ENCODE measurements around the gene GSTM1.

The GSTM1 gene

DNA sequence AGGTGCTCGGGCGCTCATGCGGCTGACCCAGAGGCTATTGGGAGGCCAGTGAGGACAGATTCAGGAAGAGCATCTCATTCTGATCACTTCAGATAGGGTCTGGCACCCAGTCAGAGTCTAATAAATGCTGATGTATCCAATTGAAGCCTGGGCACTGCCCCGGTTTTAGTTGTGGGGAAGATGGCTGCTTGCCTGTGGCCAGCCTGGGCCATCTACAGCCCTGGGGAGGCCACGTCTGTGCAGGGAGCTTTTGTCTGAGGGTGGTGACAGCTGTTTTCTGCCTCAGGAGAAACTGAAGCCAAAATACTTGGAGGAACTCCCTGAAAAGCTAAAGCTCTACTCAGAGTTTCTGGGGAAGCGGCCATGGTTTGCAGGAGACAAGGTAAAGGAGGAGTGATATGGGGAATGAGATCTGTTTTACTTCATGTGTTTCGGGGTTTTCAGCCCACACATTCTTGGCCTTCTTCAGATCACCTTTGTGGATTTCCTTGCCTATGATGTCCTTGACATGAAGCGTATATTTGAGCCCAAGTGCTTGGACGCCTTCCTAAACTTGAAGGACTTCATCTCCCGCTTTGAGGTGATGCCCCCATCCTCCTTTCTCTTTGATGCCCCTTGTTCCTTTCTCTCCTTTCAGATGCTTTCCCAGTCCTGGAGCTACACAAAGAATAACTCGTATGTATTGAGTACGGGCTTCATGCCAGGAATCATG, 27.2 kb downstream of the GSTM1 start:
- TF ChIP-seq, protein P1, sequence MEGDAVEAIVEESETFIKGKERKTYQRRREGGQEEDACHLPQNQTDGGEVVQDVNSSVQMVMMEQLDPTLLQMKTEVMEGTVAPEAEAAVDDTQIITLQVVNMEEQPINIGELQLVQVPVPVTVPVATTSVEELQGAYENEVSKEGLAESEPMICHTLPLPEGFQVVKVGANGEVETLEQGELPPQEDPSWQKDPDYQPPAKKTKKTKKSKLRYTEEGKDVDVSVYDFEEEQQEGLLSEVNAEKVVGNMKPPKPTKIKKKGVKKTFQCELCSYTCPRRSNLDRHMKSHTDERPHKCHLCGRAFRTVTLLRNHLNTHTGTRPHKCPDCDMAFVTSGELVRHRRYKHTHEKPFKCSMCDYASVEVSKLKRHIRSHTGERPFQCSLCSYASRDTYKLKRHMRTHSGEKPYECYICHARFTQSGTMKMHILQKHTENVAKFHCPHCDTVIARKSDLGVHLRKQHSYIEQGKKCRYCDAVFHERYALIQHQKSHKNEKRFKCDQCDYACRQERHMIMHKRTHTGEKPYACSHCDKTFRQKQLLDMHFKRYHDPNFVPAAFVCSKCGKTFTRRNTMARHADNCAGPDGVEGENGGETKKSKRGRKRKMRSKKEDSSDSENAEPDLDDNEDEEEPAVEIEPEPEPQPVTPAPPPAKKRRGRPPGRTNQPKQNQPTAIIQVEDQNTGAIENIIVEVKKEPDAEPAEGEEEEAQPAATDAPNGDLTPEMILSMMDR (conservative IDR thresholded peaks at IDR 0.05; ENCODE audit: low read length), result no peak
- no peak overlapping the region for H3K4me3 ChIP-seq (ENCODE audit: low read length)
- DNase-seq (ENCODE audit: low read depth), result no peak

DNA sequence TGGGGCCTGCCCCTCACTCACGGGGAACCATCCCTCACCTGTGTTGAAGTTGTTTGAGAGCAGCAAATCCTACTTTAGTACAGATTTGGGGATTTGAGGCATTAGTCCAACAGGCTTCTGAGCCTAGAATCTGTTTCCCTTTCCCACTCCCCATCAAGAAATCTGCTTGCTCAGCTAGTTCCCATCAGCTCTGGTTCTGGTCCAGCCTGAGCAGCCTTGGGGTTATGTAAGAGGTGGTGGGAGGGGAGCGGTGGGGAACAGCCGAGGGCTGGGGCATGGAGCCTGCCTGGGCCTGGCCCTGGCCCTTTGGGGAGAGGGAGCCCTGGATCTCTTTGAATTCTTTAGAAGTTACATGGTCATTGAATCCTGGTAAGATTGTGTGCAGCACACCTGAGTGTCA, 28.5 kb downstream of the GSTM1 start:
- DNase-seq (ENCODE audit: low read depth), result no peak
- H3K4me3 ChIP-seq (ENCODE audit: low read length), result no peak overlapping the region
- TF ChIP-seq, protein P1 (conservative IDR thresholded peaks at IDR 0.05; ENCODE audit: low read length), result no peak

DNA sequence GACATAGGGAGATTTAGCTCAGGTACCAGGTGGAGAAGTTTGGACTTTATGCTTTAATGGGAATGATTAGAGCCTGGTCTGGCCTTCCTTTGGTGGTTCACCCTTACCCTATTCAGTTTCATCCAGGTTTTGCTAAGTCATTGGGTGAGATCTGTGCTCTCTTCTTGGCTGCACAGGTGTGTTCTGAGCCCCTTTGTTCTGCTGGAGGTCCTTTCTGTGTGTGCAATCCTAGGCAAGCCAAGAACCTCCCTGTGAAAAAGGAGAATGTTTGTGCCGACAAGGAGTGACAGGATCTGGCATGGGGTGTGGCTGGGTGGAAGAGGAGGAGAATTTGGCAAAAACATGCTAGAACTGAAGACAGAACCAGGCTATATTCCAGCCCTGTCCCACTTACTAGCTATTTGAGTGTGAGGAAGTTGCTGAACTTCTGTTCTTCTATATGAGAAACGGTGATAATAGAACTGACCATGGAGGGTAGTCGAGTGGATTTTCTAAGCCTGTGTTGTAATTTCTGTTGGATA, 29.0 kb downstream of the GSTM1 start:
- TF ChIP-seq, protein P1 (conservative IDR thresholded peaks at IDR 0.05; ENCODE audit: low read length), result no peak
- H3K4me3 ChIP-seq (ENCODE audit: low read length), result no peak overlapping the region
- DNase-seq (ENCODE audit: low read depth), result no peak

DNA sequence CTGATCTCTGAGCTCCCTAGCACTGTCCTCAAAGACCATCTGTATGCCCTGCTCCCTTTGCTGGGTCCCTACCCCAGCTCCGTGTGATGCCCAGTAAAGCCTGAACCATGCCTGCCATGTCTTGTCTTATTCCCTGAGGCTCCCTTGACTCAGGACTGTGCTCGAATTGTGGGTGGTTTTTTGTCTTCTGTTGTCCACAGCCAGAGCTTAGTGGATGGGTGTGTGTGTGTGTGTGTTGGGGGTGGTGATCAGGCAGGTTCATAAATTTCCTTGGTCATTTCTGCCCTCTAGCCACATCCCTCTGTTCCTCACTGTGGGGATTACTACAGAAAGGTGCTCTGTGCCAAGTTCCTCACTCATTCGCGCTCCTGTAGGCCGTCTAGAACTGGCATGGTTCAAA, 30.1 kb downstream of the GSTM1 start:
- TF ChIP-seq, protein P1 (conservative IDR thresholded peaks at IDR 0.05; ENCODE audit: low read length), result no peak
- no peak overlapping the region for H3K4me3 ChIP-seq (ENCODE audit: low read length)
- DNase-seq (ENCODE audit: low read depth), result no peak

DNA sequence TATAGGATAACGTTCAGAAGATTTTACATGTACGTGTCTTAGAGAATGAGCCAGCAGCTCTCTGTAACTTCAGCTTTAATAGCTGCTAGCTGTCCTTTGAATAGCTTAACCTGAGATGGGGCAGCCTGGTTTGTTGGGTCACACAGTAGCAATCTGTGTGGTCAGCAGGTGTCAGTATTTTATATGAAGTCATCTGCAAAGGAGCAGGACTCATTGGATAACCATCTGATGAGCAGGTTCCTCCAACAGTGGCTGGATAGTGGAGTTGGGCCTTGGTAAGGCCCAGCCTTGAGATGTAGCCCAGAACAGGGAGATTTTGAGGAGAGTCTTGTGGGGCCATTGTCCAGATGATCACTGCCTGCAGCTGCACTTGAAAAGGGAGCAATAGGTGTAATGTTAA, 30.9 kb downstream of the GSTM1 start:
- H3K4me3 ChIP-seq (ENCODE audit: low read length), result no peak overlapping the region
- DNase-seq (ENCODE audit: low read depth), result no peak
- TF ChIP-seq, protein P1 (conservative IDR thresholded peaks at IDR 0.05; ENCODE audit: low read length), result no peak

DNA sequence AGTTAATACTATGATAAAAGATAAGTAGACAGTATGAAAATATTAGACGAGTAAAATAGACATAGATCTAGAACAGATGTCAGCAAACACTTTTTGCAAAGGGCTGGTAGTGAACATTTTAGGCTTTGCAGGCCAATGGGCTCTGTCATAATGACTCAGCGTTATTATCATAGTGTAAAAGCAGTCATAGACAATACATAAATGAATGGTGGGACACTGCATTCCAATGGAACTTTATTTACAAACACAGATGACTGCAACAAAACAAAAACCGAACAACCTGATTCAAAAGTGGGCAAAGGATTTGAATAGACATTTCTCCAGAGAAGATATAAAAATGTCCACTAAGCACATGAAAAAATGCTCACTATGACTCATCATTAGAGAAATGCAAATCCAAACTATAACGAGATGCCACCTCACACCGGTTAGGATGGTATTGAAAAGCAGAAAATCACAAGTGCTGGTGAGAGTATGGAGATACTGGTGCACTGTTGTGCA, 31.8 kb downstream of the GSTM1 start:
- DNase-seq (ENCODE audit: low read depth), result peak; percentile 62
- H3K4me3 ChIP-seq (ENCODE audit: low read length), result no peak overlapping the region
- TF ChIP-seq, protein P1 (conservative IDR thresholded peaks at IDR 0.05; ENCODE audit: low read length), result no peak

DNA sequence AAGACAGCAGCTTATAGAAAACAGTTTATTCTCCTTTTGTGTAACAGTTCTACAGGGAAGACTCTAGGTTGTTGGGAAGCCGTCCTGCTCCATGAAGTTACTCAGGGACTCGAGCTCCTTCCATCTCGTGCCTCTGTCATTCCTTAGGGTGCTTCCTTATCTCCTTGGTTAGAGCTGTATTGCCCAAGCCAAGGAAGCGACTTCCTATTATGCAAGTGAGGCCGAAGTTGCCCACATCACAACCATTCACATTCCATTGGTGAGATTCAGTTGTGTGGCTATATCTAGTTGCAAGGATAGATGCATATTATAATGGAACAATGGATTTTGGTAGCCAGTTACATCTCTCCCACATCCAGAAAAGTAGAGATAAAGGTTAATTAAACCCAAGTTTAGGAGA, 33.4 kb downstream of the GSTM1 start:
- peak; percentile 54 for DNase-seq (ENCODE audit: low read depth)
- TF ChIP-seq, protein P1 (conservative IDR thresholded peaks at IDR 0.05; ENCODE audit: low read length), result no peak
- no peak overlapping the region for H3K4me3 ChIP-seq (ENCODE audit: low read length)
